HTR-8/SVneo (cell line): ENCODE measurements around the gene KRT3.

Experiments
- DNase-seq: peaks from one replicate; pipeline ENCODE4 v3.0.0; 2011; ENCODE audit warnings: low spot score, mixed read lengths; ENCODE audit not compliant: insufficient read length
- FAIRE-seq: peaks from 2 replicates; lab custom pipeline; 2011; peaks lifted over from hg19 to GRCh38; lab: Jason Lieb, UNC

Gene KRT3

GRCh38 chr12:52787324-52788191 is 8.4 kb downstream of the KRT3 start:
- no peak for FAIRE-seq
- DNase-seq = no peak

GRCh38 chr12:52784909-52785308 is 11.0 kb downstream of the KRT3 start:
- no peak for FAIRE-seq
- no peak for DNase-seq

GRCh38 chr12:52783563-52784316 is 12.2 kb downstream of the KRT3 start:
- no peak for DNase-seq
- no peak for FAIRE-seq

GRCh38 chr12:52782502-52782901 is 13.4 kb downstream of the KRT3 start:
- FAIRE-seq = no peak
- no peak for DNase-seq

- FAIRE-seq (no peak), DNase-seq (no peak)
These were observed 14.4 kb downstream of the KRT3 start for GRCh38 chr12:52781399-52782082.

GRCh38 chr12:52779914-52780313 is 16.0 kb downstream of the KRT3 start:
- FAIRE-seq (no peak), DNase-seq (no peak)

GRCh38 chr12:52778833-52779232 is 17.1 kb downstream of the KRT3 start:
- no peak for FAIRE-seq
- DNase-seq = no peak

GRCh38 chr12:52777566-52777965 is 18.4 kb downstream of the KRT3 start:
- FAIRE-seq (no peak), DNase-seq (no peak)

GRCh38 chr12:52776913-52777395 is 19.0 kb downstream of the KRT3 start, which contains the start of gene KRT76:
TSS of gene KRT76 (minus strand) at chr12:52777345. CDS start at chr12:52777291, 54 bp downstream.
- FAIRE-seq (no peak), DNase-seq (no peak)

- DNase-seq (no peak), FAIRE-seq (no peak)
These were observed 19.5 kb downstream of the KRT3 start for GRCh38 chr12:52776435-52776834.

GRCh38 chr12:52774629-52775250 is 21.2 kb downstream of the KRT3 start:
- no peak for DNase-seq
- FAIRE-seq = no peak

GRCh38 chr12:52772772-52773171 is 23.1 kb downstream of the KRT3 start:
- no peak for DNase-seq
- FAIRE-seq = no peak

GRCh38 chr12:52772188-52772587 is 23.7 kb downstream of the KRT3 start:
- DNase-seq (no peak), FAIRE-seq (no peak)

- no peak for FAIRE-seq
- DNase-seq = no peak
These were observed 24.4 kb downstream of the KRT3 start for GRCh38 chr12:52771505-52771904.

- no peak for DNase-seq
- no peak for FAIRE-seq
These were observed 24.8 kb downstream of the KRT3 start for GRCh38 chr12:52771088-52771487.

- DNase-seq (no peak), FAIRE-seq (no peak)
These were observed 26.0 kb downstream of the KRT3 start for GRCh38 chr12:52769946-52770345.

GRCh38 chr12:52769354-52769753 is 26.6 kb downstream of the KRT3 start:
- FAIRE-seq = no peak
- DNase-seq = no peak

GRCh38 chr12:52768479-52769200 is 27.3 kb downstream of the KRT3 start:
- no peak for FAIRE-seq

GRCh38 chr12:52767427-52767826 is 28.5 kb downstream of the KRT3 start:
- DNase-seq (no peak), FAIRE-seq (no peak)

More at GRCh38 chr12:52768479-52769200, 27.3 kb downstream of the KRT3 start:
- DNase-seq = no peak

GRCh38 chr12:52767020-52767379 is 28.9 kb downstream of the KRT3 start:
- no peak for FAIRE-seq
- no peak for DNase-seq
